Measurements from ENCODE around the gene C16orf95. TPM values are rescaled to one million over a fixed set of nuclear protein-coding genes. Genes with fewer than 3 reads are reported as not detected.
A peak's percentile ranks its signal among the peaks of the same experiment; 100 is the strongest.

Gene C16orf95
- polyA plus RNA-seq, 3 donors, result 4.3 to 5.0 (median 5.0) TPM

DNA sequence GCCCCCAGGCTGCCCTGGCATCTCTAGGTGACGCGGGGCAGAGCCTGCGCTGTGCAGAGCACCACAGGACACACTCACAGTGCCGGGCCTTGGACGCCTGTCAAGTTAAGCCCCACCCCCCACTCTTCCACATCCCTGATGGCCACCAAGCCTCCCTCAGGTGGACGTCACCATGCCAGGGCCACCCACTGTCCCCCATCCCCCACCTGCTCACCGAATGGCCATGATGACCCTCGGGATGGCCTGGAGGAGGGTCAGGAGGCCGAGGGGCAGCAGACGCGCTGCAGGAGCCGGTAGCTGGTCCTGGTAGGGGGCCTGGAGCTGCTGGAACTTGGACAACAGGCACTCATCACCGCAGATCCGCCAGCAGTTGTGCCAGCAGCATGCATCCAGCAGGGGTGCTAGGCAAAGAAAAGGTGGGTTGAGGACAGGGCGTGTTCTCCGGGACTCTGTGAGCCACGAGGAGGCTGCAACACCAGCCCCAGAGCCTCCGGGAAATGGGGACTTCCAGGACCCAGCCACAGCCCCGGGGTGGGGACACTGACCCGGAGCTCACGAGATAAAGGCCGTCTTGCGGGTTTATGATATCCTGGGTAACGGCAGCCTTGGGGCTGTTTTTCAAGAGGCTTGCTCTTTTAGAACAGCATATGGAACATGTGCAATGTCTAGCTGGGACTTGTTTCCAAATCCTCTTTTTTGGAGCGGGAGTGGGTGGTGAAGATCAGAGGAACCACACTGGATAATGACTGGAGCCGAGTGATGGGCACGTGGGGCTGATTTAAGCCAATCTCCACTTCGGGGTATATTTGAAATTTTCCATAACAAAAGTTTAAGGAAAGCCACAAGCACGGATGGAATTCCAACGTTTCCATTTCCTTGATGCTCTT lies 11.4 kb downstream of the C16orf95 start:
- DNase-seq (ENCODE audit: extremely low read depth in 1 of 11, low read depth in 9 of 11, low spot score in 4 of 11), result no peak

DNA sequence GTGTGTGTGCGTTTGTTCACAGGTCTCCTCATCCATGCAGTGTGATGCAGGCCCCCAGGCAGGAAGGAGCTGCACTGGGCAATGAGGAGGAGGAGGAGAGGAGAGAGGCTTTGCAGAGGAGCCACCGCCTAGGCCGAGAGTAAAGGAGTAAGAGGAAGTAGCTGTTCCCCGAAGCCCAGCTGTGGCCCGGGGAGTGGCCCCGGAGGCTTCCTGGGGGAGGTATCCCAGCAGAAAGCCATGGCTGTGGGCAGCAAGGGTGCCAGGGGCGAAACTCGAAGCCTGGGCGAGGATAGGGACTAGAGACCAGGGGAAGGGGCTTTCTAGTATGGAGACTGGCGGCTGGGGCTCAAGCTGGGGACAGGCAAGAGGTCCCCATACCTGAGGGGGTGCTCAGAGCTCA lies 12.2 kb downstream of the C16orf95 start:
- DNase-seq (ENCODE audit: extremely low read depth in 1 of 11, low read depth in 9 of 11, low spot score in 4 of 11), result no peak

DNA sequence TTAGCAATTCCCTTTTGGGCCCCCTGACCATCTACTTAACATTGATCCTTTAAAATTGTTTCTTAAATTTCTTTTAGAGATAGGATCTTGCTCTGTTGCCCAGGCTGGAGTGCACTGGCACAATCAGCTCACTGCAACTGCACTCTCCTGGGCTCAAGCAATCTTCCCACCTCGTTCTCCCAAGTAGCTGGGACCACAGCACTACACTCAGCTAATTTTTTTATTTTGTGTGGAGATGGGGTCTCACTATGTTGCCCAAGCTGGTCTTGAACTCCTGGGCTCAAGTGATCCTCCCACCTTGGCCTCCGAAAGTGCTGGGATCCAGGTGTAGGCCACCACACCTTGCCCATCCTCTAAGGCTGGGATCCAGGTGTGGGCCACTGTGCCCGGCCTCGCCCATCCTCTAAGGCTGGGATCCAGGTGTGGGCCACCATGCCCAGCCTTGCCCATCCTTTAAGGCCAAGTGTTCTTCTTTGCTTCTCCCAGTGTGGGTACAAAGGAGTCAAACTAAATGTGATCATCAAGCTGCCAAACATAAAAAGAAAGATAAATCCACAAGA lies 13.2 kb downstream of the C16orf95 start:
- DNase-seq (ENCODE audit: extremely low read depth in 1 of 11, low read depth in 9 of 11, low spot score in 4 of 11), result no peak

DNA sequence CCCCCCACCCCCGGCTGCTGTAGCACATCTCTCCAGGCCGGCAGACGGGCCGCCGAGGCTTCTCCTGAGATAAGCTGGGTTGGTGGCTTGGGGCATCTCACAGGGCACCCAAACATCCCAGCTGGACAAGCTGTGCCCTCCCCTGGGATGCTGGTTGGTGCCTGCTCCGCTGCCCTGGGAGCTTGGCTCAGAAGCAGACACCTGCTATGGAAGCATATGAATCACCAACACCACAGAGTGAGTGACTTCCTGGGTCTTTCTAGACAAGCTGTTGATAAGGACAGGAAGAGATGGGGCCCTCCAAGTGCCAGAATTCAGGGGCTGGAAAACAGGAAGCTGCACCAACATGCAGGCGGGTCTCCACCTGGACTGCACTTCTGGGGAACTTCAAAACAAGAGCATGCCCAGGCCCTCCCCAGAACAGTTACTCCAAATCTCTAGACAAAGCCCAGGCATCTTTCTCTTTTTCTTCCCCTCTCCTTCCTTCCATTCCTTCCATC lies 13.7 kb downstream of the C16orf95 start:
- no peak for DNase-seq (ENCODE audit: extremely low read depth in 1 of 11, low read depth in 9 of 11, low spot score in 4 of 11)

DNA sequence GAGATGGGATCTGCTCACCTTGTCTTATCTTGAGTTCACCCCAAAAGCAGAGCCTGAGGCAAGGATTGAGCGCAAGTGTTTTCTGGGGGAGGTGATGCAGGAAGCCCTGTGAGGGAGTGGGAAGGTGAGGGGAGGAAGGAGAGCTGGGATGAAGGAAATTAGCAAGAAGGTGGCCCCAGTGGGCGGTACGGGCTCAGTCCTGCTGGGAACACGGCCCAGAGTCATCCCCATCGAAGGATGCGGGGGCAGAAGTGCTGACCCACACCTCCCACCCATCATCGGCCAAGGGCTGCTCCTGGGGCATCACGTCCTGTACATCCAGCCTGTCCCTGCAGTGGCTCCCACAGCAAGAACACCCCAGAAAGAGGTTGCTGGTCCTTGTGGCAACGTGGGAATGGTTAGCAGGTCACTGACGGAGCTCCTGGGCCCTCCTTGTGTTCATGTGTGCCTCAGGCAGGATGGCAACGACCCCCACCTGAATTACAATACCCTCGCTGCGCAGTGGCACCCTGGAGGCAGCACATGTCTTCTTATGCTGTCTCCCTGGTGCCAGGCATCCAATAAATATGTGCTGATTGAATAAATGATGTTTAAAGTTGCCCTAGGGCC lies 18.2 kb downstream of the C16orf95 start:
- no peak for DNase-seq (ENCODE audit: extremely low read depth in 1 of 11, low read depth in 9 of 11, low spot score in 4 of 11)

DNA sequence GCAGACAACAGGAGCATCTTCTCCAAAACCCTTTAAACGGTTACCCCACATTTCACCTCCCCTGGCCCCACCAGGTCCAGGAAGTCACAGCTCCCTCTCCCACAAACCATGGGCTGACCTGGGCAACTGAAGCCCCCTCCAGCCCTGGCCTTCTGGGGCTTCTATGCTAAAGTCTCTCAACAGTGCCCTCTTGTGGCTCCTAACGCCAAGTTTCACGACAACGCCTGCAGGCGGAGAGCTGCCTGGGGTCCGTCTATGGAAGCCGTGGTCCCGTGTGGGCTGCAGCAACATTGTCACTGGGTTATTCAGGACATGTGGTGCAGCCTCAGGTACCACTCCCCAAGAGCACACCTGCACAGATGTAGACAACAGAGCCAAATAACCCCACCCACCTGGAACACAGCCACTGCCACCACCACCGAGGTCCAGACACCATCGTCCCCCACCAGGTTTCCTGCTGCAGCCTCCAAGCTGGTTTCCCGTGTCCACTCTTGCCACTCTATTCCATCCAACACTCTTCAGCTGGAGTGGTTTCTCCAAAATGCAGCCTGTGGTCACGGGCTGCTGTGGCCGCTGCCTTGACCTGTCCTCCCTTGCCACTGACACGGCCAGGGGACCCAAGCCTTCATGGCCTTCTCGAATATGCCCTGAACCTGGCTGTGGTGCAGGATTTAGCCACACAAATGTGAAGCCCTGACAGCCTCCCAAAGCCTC lies 19.1 kb downstream of the C16orf95 start:
- DNase-seq (ENCODE audit: extremely low read depth in 1 of 11, low read depth in 9 of 11, low spot score in 4 of 11), result peak in 1 of 11 donors; percentile 45

DNA sequence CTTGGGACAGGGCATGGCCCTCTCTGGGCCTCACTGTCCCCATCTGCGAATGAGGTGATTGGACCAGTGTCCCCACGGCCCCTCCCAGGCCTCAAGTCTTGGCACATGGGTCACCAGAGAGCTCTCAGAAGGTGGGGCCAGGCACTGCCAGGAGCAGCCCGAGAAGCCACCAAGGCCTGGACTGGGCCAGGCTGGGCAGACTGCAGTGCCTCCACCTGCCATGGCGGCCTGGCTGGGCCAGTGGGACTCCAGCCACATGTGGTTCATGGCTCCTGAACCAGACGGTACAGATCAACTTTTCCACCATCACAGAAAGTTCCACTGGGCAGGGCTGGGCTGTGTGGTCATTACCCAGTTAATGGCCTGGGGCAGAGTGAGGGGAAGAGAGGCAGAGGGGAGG lies 19.8 kb downstream of the C16orf95 start:
- no peak for DNase-seq (ENCODE audit: extremely low read depth in 1 of 11, low read depth in 9 of 11, low spot score in 4 of 11)

DNA sequence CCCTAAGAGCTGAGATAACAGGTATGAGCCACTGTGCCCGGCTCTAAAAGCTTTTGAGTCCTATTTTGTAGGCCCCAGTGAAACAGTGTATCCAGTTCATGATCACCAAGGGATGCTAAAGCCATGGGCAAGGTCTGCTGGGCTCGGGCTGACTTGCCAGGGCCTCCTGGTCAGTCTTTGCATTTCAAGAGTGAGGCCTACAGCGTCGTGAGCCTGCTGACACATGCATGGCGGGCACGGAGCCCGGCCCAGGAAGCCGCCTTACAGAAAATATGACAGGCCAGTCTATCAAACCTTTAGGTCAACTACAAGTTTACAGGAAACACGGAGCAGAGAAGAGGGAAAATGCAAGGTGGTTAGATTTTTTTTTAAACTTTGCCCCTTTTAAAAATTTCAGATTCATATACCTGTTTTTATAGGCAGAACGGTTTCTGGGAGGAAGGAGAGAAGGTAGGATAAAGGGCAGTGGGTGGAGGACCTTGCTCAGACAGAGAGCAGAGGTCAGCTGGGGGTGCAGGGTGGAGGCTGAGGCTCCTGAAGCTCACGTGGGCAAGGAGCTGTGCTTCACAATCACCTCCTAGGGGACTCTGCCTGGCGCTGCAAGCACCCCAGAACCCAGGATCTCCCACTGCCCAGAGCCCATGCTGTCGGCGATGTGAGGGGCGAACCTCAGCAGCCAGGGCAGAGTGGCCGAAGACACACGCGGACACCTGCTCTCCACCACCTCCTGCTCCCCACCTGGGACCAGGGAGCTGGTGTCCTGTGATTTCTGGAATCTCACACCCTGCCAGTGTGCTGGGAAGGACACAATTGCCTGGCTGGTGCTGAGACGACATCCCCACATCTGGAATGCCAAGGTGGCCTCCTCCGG lies 21.3 kb downstream of the C16orf95 start:
- no peak for DNase-seq (ENCODE audit: extremely low read depth in 1 of 11, low read depth in 9 of 11, low spot score in 4 of 11)

DNA sequence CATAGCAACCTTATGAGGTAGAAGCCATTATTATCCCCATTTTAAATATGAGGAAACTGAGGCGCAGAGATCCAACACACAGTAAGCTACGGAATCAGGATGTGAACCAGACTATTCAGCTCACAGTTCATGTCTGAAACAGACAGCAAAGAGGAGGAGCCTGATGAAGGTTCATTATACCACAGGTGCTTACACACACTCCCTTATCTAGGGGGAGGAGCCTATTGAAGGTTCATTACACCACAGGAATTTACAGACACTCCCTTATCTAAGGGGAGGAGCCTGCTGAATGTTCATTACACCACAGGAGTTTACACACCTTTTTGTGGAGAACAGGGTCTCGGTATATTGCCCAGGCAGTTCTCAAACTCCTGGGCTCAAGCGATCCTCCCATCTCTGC lies 21.9 kb downstream of the C16orf95 start:
- no peak for DNase-seq (ENCODE audit: extremely low read depth in 1 of 11, low read depth in 9 of 11, low spot score in 4 of 11)

DNA sequence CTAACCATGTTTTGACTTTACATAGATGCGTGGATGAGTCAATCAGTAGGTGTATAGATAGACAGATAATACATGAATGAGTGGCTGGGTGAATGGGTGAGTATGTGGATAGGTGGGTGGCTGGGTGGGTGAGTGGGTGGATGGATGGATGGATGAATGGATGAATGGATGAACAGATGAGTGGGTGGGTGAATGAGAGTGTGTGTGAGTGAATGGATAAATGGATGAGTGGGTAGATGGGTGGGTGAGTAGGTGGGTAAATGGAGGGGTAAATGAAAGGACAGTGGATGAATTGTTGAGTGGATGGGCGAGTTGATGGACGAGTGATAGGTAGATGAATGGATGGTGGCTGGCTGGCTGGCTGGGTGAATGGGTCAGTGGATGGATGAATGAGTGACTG lies 23.2 kb downstream of the C16orf95 start:
- no peak for DNase-seq (ENCODE audit: extremely low read depth in 1 of 11, low read depth in 9 of 11, low spot score in 4 of 11)

DNA sequence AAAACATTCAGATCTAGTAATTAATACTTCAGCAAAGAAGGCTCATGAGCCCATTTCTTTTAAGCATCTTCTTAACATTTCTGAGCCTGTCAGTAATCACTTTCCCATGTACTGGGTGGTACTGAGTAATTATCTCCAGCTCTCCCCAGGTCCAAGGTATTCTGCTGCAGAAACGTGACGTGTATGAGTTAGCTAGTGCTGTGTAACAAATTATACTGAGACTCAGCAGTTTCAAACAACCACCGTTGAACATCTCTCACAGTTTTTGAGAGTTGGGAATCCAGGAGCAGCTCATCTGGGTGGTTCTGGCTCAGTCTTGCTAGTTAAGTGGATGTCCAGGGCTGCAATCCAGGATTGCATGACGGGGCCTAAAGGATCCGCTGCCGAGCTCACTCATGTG lies 25.2 kb downstream of the C16orf95 start:
- DNase-seq (ENCODE audit: extremely low read depth in 1 of 11, low read depth in 9 of 11, low spot score in 4 of 11), result no peak

DNA sequence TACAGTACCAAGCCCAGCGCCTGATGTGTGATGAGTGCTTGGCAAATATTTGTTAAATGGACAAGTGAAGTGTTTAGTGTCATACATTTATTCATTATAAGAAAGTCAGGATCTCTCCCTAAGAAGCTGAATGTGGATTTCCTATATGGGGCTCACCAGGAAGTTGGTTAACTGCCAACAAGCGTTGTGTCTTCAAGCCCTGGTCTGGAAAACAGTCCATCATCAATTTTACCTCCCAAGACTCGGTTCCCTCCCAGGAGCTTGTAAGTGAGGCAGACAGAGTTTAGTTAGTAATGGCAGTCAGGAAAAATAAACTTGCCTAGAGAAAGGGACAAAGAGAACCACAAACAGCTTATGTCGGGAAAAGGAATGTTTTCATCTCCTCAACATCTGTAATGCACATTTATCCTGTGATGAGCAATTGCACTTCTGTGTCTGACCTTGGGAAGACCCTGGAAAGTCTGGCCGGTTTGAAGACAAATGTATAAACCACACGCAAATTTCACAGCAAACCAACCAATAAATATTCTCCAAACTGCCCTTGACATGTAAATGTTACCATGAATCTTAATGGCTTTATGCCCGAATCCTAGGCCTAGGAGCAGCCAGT lies 28.3 kb downstream of the C16orf95 start:
- no peak for DNase-seq (ENCODE audit: extremely low read depth in 1 of 11, low read depth in 9 of 11, low spot score in 4 of 11)

DNA sequence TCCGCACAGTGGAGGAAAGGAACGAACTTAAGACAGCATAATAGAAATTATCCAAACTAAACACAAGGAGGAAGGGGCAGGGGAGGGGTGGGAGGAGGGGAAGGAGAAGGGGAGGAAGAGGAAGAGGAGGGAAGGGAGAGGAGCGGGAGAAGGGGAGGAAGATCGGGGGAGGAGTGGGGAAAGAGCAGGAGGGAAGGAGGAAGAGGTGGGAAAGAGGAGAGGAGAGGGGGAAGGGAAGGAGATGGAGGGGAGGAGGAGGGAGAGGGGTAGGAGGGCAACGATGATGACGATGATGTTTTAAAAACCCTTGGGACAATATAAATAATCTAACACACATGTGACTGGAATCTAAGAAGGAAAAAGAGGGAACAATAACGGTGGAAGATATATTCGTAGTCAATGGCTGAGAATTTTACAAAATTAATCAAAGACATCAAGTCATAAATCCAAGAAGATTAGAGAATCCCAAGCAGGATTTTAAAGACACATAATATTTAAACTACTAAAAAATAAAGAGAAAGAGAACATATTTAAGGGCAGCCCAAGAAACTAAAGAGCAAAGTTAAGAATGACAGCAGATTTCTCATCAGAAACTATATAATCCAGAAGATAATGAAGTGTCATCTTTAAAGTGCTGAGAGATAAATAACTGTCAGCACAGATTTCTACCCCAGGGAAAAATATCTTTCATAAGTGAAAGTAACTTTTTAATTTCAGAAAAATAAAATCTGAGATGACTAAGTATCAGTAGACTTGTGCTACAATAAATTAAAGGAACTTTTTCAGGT lies 30.2 kb downstream of the C16orf95 start:
- no peak for DNase-seq (ENCODE audit: extremely low read depth in 1 of 11, low read depth in 9 of 11, low spot score in 4 of 11)

DNA sequence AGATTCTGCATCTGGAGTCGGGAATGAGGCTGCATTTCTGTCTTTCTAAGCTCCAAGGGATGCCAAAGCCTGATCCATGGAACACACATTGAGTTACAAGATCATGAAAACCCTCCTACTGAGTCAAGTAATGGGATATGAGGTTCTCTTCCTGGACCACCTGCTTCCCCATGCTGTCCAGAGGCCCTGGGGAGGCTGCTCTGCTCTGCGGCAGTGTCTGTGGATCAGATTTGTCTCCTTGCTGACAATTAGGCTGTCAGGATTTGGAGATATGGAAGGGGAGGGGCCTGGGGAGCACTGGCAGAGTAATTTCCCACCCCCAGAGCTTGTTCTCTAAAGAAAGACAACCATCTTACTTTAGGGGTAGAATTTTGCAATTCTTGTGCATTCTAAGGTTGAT lies 33.0 kb downstream of the C16orf95 start:
- no peak for DNase-seq (ENCODE audit: extremely low read depth in 1 of 11, low read depth in 9 of 11, low spot score in 4 of 11)

DNA sequence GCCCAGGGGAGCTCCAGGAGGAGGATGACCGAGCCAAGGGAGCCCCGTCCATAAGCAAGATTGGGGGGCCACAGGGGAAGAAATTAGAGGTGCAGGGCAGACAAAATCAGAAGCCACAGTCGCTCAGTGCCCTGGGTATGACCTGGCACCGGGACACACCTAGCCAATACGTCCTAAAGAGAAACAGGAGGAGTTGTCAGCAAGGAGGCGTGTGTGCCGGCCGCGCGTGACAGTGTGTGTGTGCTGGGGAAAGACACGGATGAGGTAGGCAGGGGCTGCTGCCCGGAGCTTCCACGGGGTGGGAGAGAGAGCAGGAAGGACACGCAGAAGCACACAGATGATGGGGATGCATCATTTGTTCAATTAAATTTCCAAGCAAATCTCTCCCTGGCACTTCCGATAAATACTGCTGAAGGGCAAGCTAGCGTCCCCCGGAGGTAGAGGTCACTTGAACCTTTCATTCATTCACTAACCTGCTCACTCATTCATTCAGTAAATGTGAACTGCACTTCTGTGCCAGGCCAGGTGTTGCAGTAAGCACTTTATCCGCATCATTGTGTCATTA lies 38.0 kb downstream of the C16orf95 start:
- DNase-seq (ENCODE audit: extremely low read depth in 1 of 11, low read depth in 9 of 11, low spot score in 4 of 11), result no peak

DNA sequence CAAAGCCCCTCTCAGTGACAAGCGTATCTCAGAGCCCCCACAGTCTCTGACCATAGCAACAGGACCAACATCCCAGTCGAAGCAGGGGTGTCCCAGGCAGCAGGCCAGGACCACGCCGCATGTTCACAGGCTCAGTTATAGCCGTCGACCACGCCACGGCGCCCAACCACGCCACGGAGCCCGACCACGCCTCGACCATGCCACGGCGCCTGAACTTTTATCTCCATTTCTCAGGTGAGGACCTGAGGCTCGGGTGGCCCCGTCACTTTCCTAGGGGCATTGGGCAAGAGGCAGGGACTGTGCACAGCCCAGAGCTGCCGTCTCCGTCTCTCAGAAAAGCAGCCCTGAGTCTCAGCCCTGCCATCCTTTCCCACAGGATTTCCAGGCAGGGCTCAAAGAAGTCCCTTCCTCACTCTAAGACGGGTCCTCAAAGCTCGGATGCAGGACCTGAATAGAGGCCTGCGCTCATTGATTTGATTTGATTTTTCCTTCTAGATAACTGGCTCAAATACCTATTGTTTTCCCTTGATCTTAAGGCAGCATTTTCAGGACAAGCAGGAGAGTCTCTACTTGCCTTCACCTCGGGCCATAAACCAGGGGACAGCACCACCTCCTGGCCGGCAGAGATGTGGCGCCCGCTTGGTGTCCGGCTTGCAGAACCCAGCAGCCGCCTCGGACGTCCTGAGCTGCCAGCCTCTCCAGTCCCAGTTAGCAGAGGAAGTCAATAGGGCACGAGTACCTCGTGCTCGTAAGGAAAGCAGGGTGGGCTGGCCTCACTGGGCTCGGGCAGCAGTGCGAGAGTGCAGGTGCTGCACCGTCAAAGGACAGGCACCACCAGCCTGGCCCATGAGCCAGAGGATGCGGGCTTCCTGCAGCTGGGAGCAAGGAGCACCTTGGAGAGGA lies 38.8 kb downstream of the C16orf95 start:
- peak; percentile 44 to 79 (median 71) for DNase-seq (ENCODE audit: extremely low read depth in 1 of 11, low read depth in 9 of 11, low spot score in 4 of 11)
